GM10248 (cell line): ENCODE measurements around the gene EHBP1.

Experiments
- CTCF ChIA-PET: fragments of 300-600 bp; sonication (Branson Sonifier 250); formaldehyde crosslinking; extraction: SDS; loops from one replicate; lab custom pipeline; 2021; ENCODE audit warnings: antibody characterized with exemption; lab: Yijun Ruan, JAX
- POLR2A ChIA-PET: fragments of 350-650 bp; sonication (Branson Sonifier 250); formaldehyde crosslinking; extraction: SDS; loops from one replicate; lab custom pipeline; 2020; ENCODE audit warnings: antibody characterized with exemption; lab: Yijun Ruan, JAX
- DNase-seq: peaks from one replicate; pipeline ENCODE4 v3.0.0; 2012; ENCODE audit errors: extremely low spot score
- TF ChIP-seq, protein P1 (sequence below): IDR thresholded peaks from 2 replicates; pipeline ENCODE4 v1.5.1; 2012; ENCODE audit warnings: mild to moderate bottlenecking, low read depth; ENCODE audit errors: extremely low read depth, missing control alignments, control extremely low read depth

Gene EHBP1

GRCh38 chr2:62738981-62739936, 33.7 kb downstream of the EHBP1 start:
- CTCF ChIA-PET: interaction anchor here (1.1 to 1.2 kb wide), 2 partner anchors 36 to 283 kb away, joined by 3 to 4 read pairs; no protein-coding TSS in a partner anchor
- TF ChIP-seq, protein P1, sequence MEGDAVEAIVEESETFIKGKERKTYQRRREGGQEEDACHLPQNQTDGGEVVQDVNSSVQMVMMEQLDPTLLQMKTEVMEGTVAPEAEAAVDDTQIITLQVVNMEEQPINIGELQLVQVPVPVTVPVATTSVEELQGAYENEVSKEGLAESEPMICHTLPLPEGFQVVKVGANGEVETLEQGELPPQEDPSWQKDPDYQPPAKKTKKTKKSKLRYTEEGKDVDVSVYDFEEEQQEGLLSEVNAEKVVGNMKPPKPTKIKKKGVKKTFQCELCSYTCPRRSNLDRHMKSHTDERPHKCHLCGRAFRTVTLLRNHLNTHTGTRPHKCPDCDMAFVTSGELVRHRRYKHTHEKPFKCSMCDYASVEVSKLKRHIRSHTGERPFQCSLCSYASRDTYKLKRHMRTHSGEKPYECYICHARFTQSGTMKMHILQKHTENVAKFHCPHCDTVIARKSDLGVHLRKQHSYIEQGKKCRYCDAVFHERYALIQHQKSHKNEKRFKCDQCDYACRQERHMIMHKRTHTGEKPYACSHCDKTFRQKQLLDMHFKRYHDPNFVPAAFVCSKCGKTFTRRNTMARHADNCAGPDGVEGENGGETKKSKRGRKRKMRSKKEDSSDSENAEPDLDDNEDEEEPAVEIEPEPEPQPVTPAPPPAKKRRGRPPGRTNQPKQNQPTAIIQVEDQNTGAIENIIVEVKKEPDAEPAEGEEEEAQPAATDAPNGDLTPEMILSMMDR: no peak
- no peak for DNase-seq
- POLR2A ChIA-PET: no interaction called here

GRCh38 chr2:62740221-62740620, 34.7 kb downstream of the EHBP1 start:
- POLR2A ChIA-PET: no interaction called here
- TF ChIP-seq, protein P1: no peak
- no peak for DNase-seq
- CTCF ChIA-PET: interaction anchor here (0.9 to 1.2 kb wide), 3 partner anchors 17 to 284 kb away, joined by 3 to 4 read pairs (median 3); no protein-coding TSS in a partner anchor

DNA sequence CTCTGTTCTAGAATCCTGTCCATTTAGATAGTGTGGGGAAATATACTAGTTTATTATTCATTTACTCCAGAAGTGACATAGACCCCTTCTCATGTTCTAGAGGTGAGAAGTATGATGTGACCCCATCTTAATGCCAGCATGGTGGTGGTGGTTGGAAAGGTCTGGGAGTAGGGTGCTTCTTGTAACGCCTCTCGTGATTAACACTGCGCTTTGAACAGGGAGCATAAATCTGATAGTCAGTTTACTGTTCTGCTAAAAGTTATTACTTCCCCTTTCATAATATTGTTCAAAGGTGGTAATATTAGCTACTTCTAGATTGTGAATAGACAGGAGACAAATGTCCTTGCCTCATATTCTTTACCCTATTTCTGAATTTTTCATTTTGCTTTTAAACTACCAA, 35.6 kb downstream of the EHBP1 start:
- no peak for DNase-seq
- ChIA-PET POLR2A (no interaction called here), CTCF (interaction anchor here (0.9 kb wide), 1 partner anchor 18 kb away, joined by 3 read pairs; no protein-coding TSS in a partner anchor)
- TF ChIP-seq, protein P1: no peak

DNA sequence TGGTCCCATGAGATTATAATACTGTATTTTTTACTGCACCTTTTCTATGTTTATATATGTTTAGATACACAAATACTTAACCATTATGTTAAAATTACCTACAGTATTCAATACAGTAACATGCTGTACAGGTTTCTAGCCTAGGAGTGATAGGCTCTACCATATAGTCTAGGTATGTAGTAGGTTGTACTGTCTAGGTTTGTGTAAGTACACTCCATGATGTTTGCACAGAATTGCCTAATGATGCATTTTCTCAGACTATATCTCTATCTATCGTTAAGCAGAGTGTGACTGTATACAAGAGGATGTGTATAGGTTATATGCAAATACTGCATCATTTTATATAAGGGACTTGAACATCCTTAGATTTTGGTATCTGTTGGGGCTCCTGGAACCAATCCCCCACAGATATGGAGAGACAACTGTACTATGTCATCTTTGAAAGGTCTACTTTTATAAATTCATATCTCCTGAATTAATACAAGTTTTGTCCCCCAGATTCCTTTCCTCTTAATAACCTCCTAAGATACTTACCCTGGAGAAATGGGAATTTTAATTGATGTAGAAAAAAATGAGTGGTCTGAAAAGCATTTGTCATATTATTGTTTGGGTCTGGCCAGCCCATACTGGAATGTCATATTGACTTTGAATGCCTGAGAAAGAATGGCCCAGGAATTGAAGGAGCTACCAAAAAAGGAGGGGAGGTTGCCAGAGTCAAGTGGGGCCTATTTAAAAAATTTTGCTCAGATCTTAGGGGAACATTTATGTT, 36.6 kb downstream of the EHBP1 start:
- CTCF ChIA-PET: no interaction called here
- POLR2A ChIA-PET: no interaction called here
- no peak for DNase-seq
- TF ChIP-seq, protein P1: no peak

GRCh38 chr2:62743506-62743905, 38.0 kb downstream of the EHBP1 start:
- DNase-seq: no peak
- POLR2A ChIA-PET: no interaction called here
- TF ChIP-seq, protein P1: no peak
- CTCF ChIA-PET: interaction anchor here (0.6 to 1.3 kb wide), 3 partner anchors 14 to 286 kb away, joined by 3 to 4 read pairs (median 3); no protein-coding TSS in a partner anchor

- DNase-seq: no peak
- ChIA-PET CTCF (no interaction called here), POLR2A (no interaction called here)
- TF ChIP-seq, protein P1: no peak
Observed at GRCh38 chr2:62744603-62745002, 39.1 kb downstream of the EHBP1 start.
